ENCODE results near the gene TMEM52.

DNA sequence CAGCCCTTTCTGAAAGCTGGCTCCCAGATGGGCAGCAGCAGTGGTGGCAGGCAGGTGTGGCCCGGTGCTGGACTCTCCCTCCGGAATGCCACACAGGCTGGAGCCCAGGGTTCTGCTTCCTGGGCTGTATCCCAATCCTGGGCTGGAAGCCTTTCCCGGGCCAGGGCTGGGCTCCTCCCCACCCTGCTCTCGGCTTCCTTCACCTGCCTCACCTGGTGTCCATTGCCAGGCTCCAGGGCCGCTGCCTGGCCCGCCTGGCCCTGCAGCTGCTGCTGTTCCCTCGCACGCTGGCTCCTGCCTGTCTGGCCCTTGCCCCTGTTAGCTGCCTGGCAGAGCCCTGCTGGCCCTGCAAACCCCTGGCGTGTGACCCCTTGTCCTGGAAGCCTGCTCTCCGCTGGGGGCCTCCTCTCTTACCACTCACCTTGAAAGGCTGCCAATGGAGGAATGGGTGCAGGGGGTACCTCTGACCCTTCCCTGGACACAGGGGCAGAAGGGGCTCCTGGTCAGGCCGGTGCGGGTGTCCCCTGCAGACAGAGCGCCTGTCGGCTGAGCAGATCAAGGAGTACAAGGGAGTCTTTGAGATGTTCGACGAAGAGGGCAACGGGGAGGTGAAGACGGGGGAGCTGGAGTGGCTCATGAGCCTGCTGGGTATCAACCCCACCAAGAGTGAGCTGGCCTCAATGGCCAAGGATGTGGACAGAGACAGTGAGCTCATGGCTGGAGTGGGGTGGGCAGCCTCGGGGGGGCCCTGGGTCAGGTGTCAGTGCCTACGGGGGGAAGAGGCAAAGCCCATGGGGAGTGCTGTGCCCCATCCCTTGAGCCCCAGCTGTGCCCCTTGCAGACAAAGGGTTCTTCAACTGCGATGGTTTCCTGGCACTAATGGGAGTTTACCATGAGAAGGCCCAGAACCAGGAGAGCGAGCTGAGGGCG, 2.9 kb downstream of the TMEM52 start:
- TF ChIP-seq, protein P1, sequence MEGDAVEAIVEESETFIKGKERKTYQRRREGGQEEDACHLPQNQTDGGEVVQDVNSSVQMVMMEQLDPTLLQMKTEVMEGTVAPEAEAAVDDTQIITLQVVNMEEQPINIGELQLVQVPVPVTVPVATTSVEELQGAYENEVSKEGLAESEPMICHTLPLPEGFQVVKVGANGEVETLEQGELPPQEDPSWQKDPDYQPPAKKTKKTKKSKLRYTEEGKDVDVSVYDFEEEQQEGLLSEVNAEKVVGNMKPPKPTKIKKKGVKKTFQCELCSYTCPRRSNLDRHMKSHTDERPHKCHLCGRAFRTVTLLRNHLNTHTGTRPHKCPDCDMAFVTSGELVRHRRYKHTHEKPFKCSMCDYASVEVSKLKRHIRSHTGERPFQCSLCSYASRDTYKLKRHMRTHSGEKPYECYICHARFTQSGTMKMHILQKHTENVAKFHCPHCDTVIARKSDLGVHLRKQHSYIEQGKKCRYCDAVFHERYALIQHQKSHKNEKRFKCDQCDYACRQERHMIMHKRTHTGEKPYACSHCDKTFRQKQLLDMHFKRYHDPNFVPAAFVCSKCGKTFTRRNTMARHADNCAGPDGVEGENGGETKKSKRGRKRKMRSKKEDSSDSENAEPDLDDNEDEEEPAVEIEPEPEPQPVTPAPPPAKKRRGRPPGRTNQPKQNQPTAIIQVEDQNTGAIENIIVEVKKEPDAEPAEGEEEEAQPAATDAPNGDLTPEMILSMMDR (IDR thresholded peaks at IDR 0.05): no peak
- TF ChIP-seq EP300 (IDR thresholded peaks at IDR 0.05): no peak
